ENCODE data around the gene COL6A2.
"Not testable (repeated sequence)": the region's sequence is repeated elsewhere in the genome, so short reads cannot be mapped to it uniquely, and the experiment has no call there.

COL6A2 gene

GRCh38 chr21:46144464-46145070 is 46.7 kb downstream of the COL6A2 start:
- DNase-seq = no peak

- no peak for DNase-seq
These were observed 47.4 kb downstream of the COL6A2 start for GRCh38 chr21:46145159-46145839.

GRCh38 chr21:46145840-46146691 is 48.2 kb downstream of the COL6A2 start:
- DNase-seq = no peak

GRCh38 chr21:46146856-46147255 is 48.9 kb downstream of the COL6A2 start:
- DNase-seq = no peak

- DNase-seq = not testable (repeated sequence)
These were observed 49.5 kb downstream of the COL6A2 start for GRCh38 chr21:46147429-46147828.

- DNase-seq = no peak
These were observed 50.2 kb downstream of the COL6A2 start for GRCh38 chr21:46148106-46148505.

GRCh38 chr21:46149205-46149901 is 51.4 kb downstream of the COL6A2 start:
- DNase-seq = no peak

GRCh38 chr21:46150073-46150472 is 52.2 kb downstream of the COL6A2 start:
- DNase-seq = no peak

- no peak for DNase-seq
These were observed 52.7 kb downstream of the COL6A2 start for GRCh38 chr21:46150491-46151121.

GRCh38 chr21:46151261-46151988 is 53.5 kb downstream of the COL6A2 start:
- DNase-seq = no peak

GRCh38 chr21:46151989-46152926 is 54.3 kb downstream of the COL6A2 start:
- no peak for DNase-seq

- DNase-seq = no peak
These were observed 55.0 kb downstream of the COL6A2 start for GRCh38 chr21:46152927-46153246.

- DNase-seq = no peak
These were observed 55.6 kb downstream of the COL6A2 start for GRCh38 chr21:46153247-46154154.

GRCh38 chr21:46154155-46154954 is 56.4 kb downstream of the COL6A2 start:
- DNase-seq = no peak

GRCh38 chr21:46154955-46155513 is 57.1 kb downstream of the COL6A2 start:
- no peak for DNase-seq

GRCh38 chr21:46155514-46156377 is 57.8 kb downstream of the COL6A2 start, which contains the start of gene FTCD:
Gene FTCD (minus strand): TSS chr21:46155579. CDS start chr21:46155523, 56 bp downstream.
- no peak for DNase-seq

- no peak for DNase-seq
These were observed 58.4 kb downstream of the COL6A2 start for GRCh38 chr21:46156378-46156645.

- no peak for DNase-seq
These were observed 58.8 kb downstream of the COL6A2 start for GRCh38 chr21:46156678-46157077.
